GM23338 (cell line): ENCODE data around the gene MAT2B. TPM values are rescaled to one million over a fixed set of nuclear protein-coding genes. Genes with fewer than 3 reads are reported as not detected.

Experiments used
- ATAC-seq: fragments of 200-7000 bp; cut with Tn5 transposase; 3 replicates; pipeline ENCODE4 v1.9.1; 2020
- DNase-seq: peaks from one replicate; pipeline ENCODE4 v3.0.0-alpha.2; 2015; ENCODE audit warnings: low spot score
- H2AFZ ChIP-seq: fragments of 200-600 bp; sonication (generic); 2 replicates; pipeline ENCODE4 v1.8.0; 2016; ENCODE audit warnings: antibody characterized with exemption, mild to moderate bottlenecking, moderate library complexity
- H3F3A ChIP-seq: fragments of 200-600 bp; sonication (generic); replicated peaks from 2 replicates; pipeline ENCODE4 v1.8.0; 2017; ENCODE audit warnings: antibody characterized with exemption, mixed run types, low read depth
- H3K27ac ChIP-seq: fragments of 200-600 bp; sonication (generic); 2 replicates; pipeline ENCODE4 v1.6.1; 2016; ENCODE audit warnings: low read depth
- H3K27me3 ChIP-seq: fragments of 200-600 bp; sonication (generic); 2 replicates; pipeline ENCODE4 v1.8.0; 2016; ENCODE audit warnings: mild to moderate bottlenecking, mixed run types, moderate library complexity; ENCODE audit not compliant: insufficient read depth
- H3K36me3 ChIP-seq: fragments of 200-600 bp; sonication (generic); 2 replicates; pipeline ENCODE4 v1.8.0; 2016; ENCODE audit warnings: mild to moderate bottlenecking; ENCODE audit not compliant: insufficient read depth
- H3K4me1 ChIP-seq: fragments of 200-600 bp; sonication (generic); 2 replicates; pipeline ENCODE4 v1.8.0; 2016; ENCODE audit warnings: mild to moderate bottlenecking, moderate library complexity; ENCODE audit not compliant: insufficient read depth
- H3K4me2 ChIP-seq: fragments of 200-600 bp; sonication (generic); 2 replicates; pipeline ENCODE4 v1.7.1; 2017; ENCODE audit warnings: mixed run types
- H3K4me3 ChIP-seq: fragments of 200-600 bp; sonication (generic); 2 replicates; pipeline ENCODE4 v1.6.1; 2016; ENCODE audit warnings: mixed run types
- H3K79me2 ChIP-seq: fragments of 200-600 bp; sonication (generic); replicated peaks from 2 replicates; pipeline ENCODE4 v1.8.0; 2017; ENCODE audit warnings: mild to moderate bottlenecking; ENCODE audit not compliant: insufficient read depth
- H3K9me2 ChIP-seq: fragments of 200-600 bp; sonication (generic); 2 replicates; pipeline ENCODE4 v1.8.0; 2017; ENCODE audit not compliant: insufficient read depth
- H4K20me1 ChIP-seq: fragments of 200-600 bp; sonication (generic); replicated peaks from 2 replicates; pipeline ENCODE4 v1.8.0; 2017; ENCODE audit warnings: mild to moderate bottlenecking; ENCODE audit not compliant: insufficient read depth
- H3K27ac Mint-ChIP-seq: 2 replicates; pipeline ENCODE4 v1.8.0; 2020; ENCODE audit warnings: inconsistent platforms, mild to moderate bottlenecking, moderate library complexity, mixed read lengths
- H3K27me3 Mint-ChIP-seq: 3 replicates; pipeline ENCODE4 v1.8.0; 2022; ENCODE audit warnings: low read depth, mild to moderate bottlenecking, moderate library complexity, mixed read lengths, inconsistent platforms; ENCODE audit not compliant: insufficient read depth, poor library complexity
- H3K36me3 Mint-ChIP-seq: 3 replicates; pipeline ENCODE4 v1.8.0; 2021; ENCODE audit warnings: low read depth, mild to moderate bottlenecking, inconsistent platforms, moderate library complexity, mixed read lengths
- H3K4me1 Mint-ChIP-seq: 3 replicates; pipeline ENCODE4 v1.8.0; 2020; ENCODE audit warnings: mild to moderate bottlenecking, inconsistent platforms, mixed read lengths
- H3K4me3 Mint-ChIP-seq: 3 replicates; pipeline ENCODE4 v1.8.0; 2021; ENCODE audit warnings: moderate library complexity, mild to moderate bottlenecking, inconsistent platforms, mixed read lengths
- H3K9me3 Mint-ChIP-seq: 3 replicates; pipeline ENCODE4 v1.8.0; 2020; ENCODE audit warnings: moderate library complexity, mild to moderate bottlenecking, inconsistent platforms, mixed read lengths
- CREB1 ChIP-seq: fragments of 250-450 bp; sonication (Bioruptor Pico); IDR thresholded peaks from 2 replicates; pipeline ENCODE4 v1.5.0; 2020; ENCODE audit warnings: low read depth, mild to moderate bottlenecking, moderate library complexity
- EZH2 ChIP-seq: fragments of 200-600 bp; sonication (generic); IDR thresholded peaks from one replicate; pipeline ENCODE4 v1.8.0; 2017; ENCODE audit warnings: antibody characterized with exemption, mild to moderate bottlenecking, low read depth; ENCODE audit not compliant: unreplicated experiment
- EZH2phosphoT487 ChIP-seq: fragments of 200-600 bp; sonication (generic); IDR thresholded peaks from one replicate; pipeline ENCODE4 v1.8.1; 2018; ENCODE audit warnings: antibody characterized with exemption; ENCODE audit not compliant: unreplicated experiment
- JUNB ChIP-seq: IDR thresholded peaks from one replicate; pipeline ENCODE4 v1.6.1; 2016; ENCODE audit warnings: antibody characterized with exemption; ENCODE audit not compliant: unreplicated experiment
- NANOG ChIP-seq: IDR thresholded peaks from 2 replicates; pipeline ENCODE4 v1.6.1; 2016; ENCODE audit warnings: antibody characterized with exemption, borderline replicate concordance
- POLR2AphosphoS5 ChIP-seq: IDR thresholded peaks from 2 replicates; pipeline ENCODE4 v1.6.1; 2016; ENCODE audit warnings: antibody characterized with exemption, low read depth
- STAT1 ChIP-seq: IDR thresholded peaks from one replicate; pipeline ENCODE4 v1.6.1; 2016; ENCODE audit warnings: antibody characterized with exemption; ENCODE audit not compliant: unreplicated experiment
- ZNF114 ChIP-seq: fragments of 250-450 bp; sonication (Bioruptor Pico); IDR thresholded peaks from 2 replicates; pipeline ENCODE4 v1.5.0; 2020; ENCODE audit warnings: mild to moderate bottlenecking, moderate library complexity
- ZNF331 ChIP-seq: fragments of 250-450 bp; sonication (Bioruptor Pico); IDR thresholded peaks from 2 replicates; pipeline ENCODE4 v1.5.0; 2020; ENCODE audit warnings: low read depth, mild to moderate bottlenecking, moderate library complexity
- polyA plus RNA-seq: library from polyadenylated mRNA; unstranded; fragments of >200 nt; fragmentation: Nextera tagmentation; extraction: Ambion mirVana; gene quantifications from 2 replicates; pipeline ENCODE4 v1.2.1, GENCODE V29; 2016
- total RNA-seq: library from RNA; depleted of rRNA; stranded (reverse); fragments of >200 nt; shearing (Covaris generic); gene quantifications from 2 replicates; pipeline ENCODE4 v1.2.3, GENCODE V29; 2014
- TF ChIP-seq, protein P1 (sequence below), 2 experiments: fragments of 200-600 bp in 1 of 2; sonication (generic) in 1 of 2; conservative IDR thresholded peaks; 2 replicates each; pipeline versions ENCODE4 v1.5.1 to v1.6.1; 2016 to 2017; ENCODE audit warnings: antibody characterized with exemption in 2 of 2, low read depth in 2 of 2, mild to moderate bottlenecking in 2 of 2, moderate library complexity in 1 of 2
- TF ChIP-seq, protein P2 (sequence below): IDR thresholded peaks from one replicate; pipeline ENCODE4 v1.6.1; 2018; ENCODE audit warnings: antibody characterized with exemption; ENCODE audit not compliant: unreplicated experiment
- TF ChIP-seq, protein P3 (sequence below): fragments of 250-450 bp; sonication (Bioruptor Pico); IDR thresholded peaks from 2 replicates; pipeline ENCODE4 v1.5.0; 2020; ENCODE audit warnings: mild to moderate bottlenecking, moderate library complexity
- TF ChIP-seq, protein P4 (sequence below): IDR thresholded peaks from 2 replicates; pipeline ENCODE4 v1.6.1; 2016; ENCODE audit warnings: antibody characterized with exemption

The MAT2B gene
- total and polyA plus RNA-seq, 2 experiments from 2014 or later = 81.4 to 120 TPM

DNA sequence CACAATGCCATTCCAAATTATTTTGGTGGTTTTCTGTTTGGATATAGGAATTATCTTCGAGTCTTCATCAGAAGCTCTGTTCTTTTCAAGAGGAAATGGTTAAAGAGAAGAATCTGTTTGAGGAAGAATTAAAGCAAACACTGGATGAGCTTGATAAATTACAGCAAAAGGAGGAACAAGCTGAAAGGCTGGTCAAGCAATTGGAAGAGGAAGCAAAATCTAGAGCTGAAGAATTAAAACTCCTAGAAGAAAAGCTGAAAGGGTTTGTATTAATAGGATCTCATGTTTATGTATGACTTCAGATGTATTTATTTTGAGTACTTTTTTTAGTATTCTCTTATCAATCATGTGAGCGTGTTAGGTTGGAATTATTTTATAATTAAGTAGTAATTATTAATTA, 30.0 kb upstream of the MAT2B start:
- Histone ChIP-seq H3K9me2 (no peaks in the 10 kb centered on the region), H4K20me1 (no peaks in the 10 kb centered on the region; the same call in 1 of the 2 replicates), H2AFZ (no peak overlapping the region), H3K4me3 (no peak overlapping the region), H3K36me3 (peaks cover 88% of the 10 kb centered on the region), H3K4me2 (no peak overlapping the region), H3F3A (no peaks in the 10 kb centered on the region), H3K4me1 (no peaks in the 10 kb centered on the region), H3K27me3 (no peaks in the 10 kb centered on the region), H3K79me2 (no peaks in the 10 kb centered on the region), H3K27ac (no peak overlapping the region)
- Mint-ChIP-seq H3K27ac (no peak overlapping the region), H3K4me1 (no peaks in the 10 kb centered on the region), H3K36me3 (peaks cover 90% of the 10 kb centered on the region), H3K27me3 (no peaks in the 10 kb centered on the region), H3K9me3 (no peaks in the 10 kb centered on the region), H3K4me3 (no peak overlapping the region)
- DNase-seq = no peak
- TF ChIP-seq CREB1 (no peak), NANOG (no peak), JUNB (no peak), ZNF114 (CRISPR knock-in tag) (no peak), STAT1 (no peak), EZH2phosphoT487 (no peak), POLR2AphosphoS5 (no peak), ZNF331 (CRISPR knock-in tag) (no peak), EZH2 (no peak)
- TF ChIP-seq, protein P1, sequence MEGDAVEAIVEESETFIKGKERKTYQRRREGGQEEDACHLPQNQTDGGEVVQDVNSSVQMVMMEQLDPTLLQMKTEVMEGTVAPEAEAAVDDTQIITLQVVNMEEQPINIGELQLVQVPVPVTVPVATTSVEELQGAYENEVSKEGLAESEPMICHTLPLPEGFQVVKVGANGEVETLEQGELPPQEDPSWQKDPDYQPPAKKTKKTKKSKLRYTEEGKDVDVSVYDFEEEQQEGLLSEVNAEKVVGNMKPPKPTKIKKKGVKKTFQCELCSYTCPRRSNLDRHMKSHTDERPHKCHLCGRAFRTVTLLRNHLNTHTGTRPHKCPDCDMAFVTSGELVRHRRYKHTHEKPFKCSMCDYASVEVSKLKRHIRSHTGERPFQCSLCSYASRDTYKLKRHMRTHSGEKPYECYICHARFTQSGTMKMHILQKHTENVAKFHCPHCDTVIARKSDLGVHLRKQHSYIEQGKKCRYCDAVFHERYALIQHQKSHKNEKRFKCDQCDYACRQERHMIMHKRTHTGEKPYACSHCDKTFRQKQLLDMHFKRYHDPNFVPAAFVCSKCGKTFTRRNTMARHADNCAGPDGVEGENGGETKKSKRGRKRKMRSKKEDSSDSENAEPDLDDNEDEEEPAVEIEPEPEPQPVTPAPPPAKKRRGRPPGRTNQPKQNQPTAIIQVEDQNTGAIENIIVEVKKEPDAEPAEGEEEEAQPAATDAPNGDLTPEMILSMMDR (conservative IDR thresholded peaks at IDR 0.05; ENCODE audit: low read depth in 2 of 2) = no peak
- TF ChIP-seq, protein P2, sequence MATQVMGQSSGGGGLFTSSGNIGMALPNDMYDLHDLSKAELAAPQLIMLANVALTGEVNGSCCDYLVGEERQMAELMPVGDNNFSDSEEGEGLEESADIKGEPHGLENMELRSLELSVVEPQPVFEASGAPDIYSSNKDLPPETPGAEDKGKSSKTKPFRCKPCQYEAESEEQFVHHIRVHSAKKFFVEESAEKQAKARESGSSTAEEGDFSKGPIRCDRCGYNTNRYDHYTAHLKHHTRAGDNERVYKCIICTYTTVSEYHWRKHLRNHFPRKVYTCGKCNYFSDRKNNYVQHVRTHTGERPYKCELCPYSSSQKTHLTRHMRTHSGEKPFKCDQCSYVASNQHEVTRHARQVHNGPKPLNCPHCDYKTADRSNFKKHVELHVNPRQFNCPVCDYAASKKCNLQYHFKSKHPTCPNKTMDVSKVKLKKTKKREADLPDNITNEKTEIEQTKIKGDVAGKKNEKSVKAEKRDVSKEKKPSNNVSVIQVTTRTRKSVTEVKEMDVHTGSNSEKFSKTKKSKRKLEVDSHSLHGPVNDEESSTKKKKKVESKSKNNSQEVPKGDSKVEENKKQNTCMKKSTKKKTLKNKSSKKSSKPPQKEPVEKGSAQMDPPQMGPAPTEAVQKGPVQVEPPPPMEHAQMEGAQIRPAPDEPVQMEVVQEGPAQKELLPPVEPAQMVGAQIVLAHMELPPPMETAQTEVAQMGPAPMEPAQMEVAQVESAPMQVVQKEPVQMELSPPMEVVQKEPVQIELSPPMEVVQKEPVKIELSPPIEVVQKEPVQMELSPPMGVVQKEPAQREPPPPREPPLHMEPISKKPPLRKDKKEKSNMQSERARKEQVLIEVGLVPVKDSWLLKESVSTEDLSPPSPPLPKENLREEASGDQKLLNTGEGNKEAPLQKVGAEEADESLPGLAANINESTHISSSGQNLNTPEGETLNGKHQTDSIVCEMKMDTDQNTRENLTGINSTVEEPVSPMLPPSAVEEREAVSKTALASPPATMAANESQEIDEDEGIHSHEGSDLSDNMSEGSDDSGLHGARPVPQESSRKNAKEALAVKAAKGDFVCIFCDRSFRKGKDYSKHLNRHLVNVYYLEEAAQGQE = no peak
- TF ChIP-seq, protein P3, sequence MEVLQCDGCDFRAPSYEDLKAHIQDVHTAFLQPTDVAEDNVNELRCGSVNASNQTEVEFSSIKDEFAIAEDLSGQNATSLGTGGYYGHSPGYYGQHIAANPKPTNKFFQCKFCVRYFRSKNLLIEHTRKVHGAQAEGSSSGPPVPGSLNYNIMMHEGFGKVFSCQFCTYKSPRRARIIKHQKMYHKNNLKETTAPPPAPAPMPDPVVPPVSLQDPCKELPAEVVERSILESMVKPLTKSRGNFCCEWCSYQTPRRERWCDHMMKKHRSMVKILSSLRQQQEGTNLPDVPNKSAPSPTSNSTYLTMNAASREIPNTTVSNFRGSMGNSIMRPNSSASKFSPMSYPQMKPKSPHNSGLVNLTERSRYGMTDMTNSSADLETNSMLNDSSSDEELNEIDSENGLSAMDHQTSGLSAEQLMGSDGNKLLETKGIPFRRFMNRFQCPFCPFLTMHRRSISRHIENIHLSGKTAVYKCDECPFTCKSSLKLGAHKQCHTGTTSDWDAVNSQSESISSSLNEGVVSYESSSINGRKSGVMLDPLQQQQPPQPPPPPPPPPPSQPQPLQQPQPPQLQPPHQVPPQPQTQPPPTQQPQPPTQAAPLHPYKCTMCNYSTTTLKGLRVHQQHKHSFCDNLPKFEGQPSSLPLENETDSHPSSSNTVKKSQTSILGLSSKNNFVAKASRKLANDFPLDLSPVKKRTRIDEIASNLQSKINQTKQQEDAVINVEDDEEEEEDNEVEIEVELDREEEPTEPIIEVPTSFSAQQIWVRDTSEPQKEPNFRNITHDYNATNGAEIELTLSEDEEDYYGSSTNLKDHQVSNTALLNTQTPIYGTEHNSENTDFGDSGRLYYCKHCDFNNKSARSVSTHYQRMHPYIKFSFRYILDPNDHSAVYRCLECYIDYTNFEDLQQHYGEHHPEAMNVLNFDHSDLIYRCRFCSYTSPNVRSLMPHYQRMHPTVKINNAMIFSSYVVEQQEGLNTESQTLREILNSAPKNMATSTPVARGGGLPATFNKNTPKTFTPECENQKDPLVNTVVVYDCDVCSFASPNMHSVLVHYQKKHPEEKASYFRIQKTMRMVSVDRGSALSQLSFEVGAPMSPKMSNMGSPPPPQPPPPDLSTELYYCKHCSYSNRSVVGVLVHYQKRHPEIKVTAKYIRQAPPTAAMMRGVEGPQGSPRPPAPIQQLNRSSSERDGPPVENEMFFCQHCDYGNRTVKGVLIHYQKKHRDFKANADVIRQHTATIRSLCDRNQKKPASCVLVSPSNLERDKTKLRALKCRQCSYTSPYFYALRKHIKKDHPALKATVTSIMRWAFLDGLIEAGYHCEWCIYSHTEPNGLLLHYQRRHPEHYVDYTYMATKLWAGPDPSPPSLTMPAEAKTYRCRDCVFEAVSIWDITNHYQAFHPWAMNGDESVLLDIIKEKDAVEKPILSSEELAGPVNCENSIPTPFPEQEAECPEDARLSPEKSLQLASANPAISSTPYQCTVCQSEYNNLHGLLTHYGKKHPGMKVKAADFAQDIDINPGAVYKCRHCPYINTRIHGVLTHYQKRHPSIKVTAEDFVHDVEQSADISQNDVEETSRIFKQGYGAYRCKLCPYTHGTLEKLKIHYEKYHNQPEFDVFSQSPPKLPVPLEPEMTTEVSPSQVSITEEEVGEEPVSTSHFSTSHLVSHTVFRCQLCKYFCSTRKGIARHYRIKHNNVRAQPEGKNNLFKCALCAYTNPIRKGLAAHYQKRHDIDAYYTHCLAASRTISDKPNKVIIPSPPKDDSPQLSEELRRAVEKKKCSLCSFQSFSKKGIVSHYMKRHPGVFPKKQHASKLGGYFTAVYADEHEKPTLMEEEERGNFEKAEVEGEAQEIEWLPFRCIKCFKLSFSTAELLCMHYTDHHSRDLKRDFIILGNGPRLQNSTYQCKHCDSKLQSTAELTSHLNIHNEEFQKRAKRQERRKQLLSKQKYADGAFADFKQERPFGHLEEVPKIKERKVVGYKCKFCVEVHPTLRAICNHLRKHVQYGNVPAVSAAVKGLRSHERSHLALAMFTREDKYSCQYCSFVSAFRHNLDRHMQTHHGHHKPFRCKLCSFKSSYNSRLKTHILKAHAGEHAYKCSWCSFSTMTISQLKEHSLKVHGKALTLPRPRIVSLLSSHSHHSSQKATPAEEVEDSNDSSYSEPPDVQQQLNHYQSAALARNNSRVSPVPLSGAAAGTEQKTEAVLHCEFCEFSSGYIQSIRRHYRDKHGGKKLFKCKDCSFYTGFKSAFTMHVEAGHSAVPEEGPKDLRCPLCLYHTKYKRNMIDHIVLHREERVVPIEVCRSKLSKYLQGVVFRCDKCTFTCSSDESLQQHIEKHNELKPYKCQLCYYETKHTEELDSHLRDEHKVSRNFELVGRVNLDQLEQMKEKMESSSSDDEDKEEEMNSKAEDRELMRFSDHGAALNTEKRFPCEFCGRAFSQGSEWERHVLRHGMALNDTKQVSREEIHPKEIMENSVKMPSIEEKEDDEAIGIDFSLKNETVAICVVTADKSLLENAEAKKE = no peak
- TF ChIP-seq, protein P4, sequence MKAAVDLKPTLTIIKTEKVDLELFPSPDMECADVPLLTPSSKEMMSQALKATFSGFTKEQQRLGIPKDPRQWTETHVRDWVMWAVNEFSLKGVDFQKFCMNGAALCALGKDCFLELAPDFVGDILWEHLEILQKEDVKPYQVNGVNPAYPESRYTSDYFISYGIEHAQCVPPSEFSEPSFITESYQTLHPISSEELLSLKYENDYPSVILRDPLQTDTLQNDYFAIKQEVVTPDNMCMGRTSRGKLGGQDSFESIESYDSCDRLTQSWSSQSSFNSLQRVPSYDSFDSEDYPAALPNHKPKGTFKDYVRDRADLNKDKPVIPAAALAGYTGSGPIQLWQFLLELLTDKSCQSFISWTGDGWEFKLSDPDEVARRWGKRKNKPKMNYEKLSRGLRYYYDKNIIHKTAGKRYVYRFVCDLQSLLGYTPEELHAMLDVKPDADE = no peak
- no peak for ATAC-seq
